Loucy (cell line): Measurements from ENCODE around the gene HOTAIR.

Experiments
- EZH2phosphoT487 ChIP-seq: fragments of 200-600 bp; IDR thresholded peaks from 2 replicates; pipeline ENCODE4 v1.6.1; 2018; ENCODE audit warnings: antibody characterized with exemption, mild to moderate bottlenecking, moderate library complexity, borderline replicate concordance
- TF ChIP-seq, protein P1 (sequence below): fragments of 200-600 bp; sonication (generic); conservative IDR thresholded peaks from 2 replicates; pipeline ENCODE4 v1.5.1; 2014; ENCODE audit warnings: mild to moderate bottlenecking, antibody characterized with exemption, low read length

DNA sequence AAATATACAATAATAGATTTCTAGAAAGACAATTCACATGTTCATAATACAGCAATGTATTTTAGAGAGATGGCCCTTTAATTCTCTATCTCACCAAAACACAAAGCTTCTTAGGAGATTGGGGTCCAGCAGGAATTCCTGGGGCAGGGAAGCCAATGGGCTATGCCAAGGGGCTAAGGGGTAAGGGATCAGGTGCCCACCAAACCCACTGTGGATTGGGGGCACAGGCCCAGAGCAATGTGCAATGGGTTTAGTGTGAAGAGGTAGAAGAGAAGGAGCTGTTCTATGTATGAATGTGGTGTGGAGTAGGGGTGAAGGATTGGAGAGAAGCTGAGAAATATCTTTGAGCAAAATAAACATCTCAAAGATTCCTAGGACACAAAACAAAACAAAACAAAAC, 33.6 kb downstream of the HOTAIR start:
- TF ChIP-seq, protein P1, sequence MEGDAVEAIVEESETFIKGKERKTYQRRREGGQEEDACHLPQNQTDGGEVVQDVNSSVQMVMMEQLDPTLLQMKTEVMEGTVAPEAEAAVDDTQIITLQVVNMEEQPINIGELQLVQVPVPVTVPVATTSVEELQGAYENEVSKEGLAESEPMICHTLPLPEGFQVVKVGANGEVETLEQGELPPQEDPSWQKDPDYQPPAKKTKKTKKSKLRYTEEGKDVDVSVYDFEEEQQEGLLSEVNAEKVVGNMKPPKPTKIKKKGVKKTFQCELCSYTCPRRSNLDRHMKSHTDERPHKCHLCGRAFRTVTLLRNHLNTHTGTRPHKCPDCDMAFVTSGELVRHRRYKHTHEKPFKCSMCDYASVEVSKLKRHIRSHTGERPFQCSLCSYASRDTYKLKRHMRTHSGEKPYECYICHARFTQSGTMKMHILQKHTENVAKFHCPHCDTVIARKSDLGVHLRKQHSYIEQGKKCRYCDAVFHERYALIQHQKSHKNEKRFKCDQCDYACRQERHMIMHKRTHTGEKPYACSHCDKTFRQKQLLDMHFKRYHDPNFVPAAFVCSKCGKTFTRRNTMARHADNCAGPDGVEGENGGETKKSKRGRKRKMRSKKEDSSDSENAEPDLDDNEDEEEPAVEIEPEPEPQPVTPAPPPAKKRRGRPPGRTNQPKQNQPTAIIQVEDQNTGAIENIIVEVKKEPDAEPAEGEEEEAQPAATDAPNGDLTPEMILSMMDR, result no peak
- TF ChIP-seq EZH2phosphoT487, result no peak
